Nucleus accumbens (tissue), 56 donors: Measurements from ENCODE around the gene OR2T11.
"Not testable (repeated sequence)": the region's sequence is repeated elsewhere in the genome, so short reads cannot be mapped to it uniquely, and the experiment has no call there.

Experiments
- DNase-seq, 56 donors: peaks; one replicate each; lab custom pipeline; 2025; lab: John Stamatoyannopoulos, UW

The OR2T11 gene, protein sequence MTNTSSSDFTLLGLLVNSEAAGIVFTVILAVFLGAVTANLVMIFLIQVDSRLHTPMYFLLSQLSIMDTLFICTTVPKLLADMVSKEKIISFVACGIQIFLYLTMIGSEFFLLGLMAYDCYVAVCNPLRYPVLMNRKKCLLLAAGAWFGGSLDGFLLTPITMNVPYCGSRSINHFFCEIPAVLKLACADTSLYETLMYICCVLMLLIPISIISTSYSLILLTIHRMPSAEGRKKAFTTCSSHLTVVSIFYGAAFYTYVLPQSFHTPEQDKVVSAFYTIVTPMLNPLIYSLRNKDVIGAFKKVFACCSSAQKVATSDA

DNA sequence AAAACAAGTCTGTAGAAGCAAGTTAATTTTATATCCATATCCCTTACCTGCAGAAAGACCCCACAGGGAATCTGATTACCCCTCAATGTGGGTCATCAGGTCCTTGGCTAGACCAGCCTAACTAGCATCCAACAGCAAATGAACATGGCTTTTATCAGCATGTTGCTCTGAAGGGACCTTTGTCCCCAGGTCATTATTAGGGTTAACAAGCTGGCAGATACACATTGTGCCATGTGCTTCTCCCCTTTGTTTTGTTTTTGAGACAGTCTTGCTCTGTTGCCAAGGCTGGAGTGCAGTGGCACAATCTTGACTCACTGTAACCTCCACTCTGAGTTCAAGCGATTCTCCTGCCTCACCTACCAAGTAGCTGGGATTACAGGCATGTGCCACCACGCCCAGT lies at the start of gene OR2T11:
Gene OR2T11 (minus strand): TSS at position 101 of the 400 bp plus-strand sequence. CDS start 7,963 bp downstream, outside the sequence.
- DNase-seq = not testable (repeated sequence)

DNA sequence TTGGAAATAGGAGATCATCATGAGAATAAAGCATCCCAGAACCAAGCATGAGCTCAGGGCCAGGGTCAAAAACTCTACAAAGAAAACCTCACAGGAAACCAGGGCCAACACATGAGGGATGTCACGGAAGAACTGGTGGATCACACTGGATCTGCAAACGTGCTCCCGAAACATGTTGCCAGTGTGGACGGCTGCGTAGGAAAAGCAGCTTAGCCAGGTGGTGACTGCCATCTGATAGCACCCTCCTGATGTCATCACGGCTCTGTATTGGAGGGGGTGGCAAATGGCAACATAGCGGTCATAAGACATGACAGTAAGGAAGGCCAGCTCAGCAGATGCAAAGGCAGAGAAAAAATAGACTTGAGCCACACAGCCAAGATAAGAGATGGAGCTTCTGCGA lies 46.8 kb upstream of the OR2T11 start:
- no peak for DNase-seq

DNA sequence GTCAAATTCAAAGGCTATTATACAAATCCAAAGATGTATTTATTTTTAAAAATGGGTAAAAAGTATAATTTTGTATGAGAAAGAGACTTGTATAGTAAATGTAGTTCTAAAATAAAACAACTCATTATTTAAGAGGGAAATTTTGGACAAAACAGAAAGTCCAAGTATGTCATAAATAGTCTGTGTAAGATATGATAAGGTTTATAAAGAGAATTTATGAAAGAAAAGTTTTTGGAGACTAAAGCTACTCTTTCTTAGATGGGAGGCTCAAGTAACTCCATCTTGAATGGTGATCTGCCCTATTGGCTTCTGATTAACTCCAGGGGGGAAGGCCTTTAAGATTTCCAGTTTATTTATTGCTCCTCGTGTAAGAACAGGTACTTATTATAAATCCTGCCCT lies 35.1 kb upstream of the OR2T11 start:
- no peak for DNase-seq

DNA sequence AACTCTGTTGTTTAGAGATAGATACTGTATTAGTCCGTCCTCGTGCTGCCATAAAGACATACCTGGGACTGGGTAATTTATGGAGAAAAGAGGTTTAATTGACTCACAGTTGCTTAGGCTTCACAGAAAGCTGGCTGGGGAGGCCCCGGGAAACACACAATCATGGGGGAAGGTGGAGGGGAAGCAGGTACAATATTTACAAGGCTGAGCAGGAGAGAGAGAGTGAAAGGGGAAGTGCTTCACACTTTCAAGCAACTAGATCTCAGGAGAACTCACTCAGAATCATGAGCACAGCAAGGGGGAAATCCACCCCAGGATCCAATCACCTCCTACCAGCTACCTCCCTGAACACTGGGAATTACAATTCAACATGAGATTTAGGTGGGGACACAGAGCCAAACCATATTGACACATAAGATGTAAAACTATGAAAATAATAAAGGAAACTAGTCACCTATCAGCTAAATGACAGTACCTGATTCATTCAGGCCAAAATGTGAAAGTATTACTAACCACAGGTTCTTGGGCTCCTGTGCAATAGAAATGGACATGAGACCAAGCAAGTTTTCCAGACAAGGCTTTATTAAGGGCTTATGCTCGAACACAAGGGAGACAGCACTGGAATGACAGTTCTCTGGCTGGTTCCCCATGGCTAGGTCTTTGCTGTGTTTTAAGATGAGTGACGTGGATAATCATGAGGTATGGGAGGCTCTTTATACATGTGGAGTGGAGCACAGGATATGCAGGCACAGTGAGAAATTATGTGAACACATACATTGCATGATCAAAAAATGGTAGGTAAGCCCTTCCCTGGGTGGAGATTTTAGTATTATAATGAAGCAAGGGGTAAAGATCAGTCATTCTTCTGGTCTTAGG lies 28.8 kb upstream of the OR2T11 start:
- not testable (repeated sequence) for DNase-seq

DNA sequence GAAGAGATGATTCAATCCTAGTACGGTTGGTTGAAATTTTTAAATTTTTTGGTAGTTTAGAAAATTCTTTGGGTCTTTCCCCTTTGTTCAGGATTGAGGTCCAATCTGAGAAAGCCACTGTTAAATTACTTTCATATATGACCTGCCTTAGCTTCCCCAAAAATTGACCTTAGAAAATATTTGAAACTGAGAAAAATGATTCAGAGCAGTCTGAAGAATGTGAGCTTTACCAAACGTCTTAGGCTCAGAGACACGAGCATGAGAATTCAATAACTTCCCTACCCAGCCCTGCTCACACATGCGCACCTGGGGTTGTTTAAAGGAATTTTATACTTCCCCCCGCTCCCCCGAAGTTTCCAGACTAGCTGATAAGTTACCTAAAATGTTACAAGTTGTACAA lies 21.9 kb upstream of the OR2T11 start:
- DNase-seq = not testable (repeated sequence)

DNA sequence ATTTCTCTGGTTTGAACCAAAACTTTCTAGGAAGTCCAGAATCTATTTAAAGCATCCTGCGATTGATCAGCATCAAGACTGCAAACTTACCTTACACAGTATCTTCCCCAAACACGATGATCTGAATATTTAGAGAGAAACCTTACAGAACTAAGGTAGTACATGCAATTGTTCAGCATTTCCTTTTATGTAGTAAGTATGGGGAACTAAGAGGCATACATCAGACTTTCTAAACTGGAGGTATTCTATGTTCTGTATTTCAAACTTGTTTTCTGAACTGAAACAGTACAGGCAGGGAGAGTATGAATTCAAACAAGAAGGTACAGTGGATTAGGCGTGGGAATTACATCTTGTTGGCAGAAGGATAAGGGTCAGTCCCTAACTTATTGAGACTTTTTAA lies 20.5 kb upstream of the OR2T11 start, which contains the start of gene OR2T27:
Gene OR2T27 (minus strand): TSS at position 175 of the 400 bp plus-strand sequence. CDS start 4,644 bp downstream, outside the sequence.
- DNase-seq = not testable (repeated sequence)

DNA sequence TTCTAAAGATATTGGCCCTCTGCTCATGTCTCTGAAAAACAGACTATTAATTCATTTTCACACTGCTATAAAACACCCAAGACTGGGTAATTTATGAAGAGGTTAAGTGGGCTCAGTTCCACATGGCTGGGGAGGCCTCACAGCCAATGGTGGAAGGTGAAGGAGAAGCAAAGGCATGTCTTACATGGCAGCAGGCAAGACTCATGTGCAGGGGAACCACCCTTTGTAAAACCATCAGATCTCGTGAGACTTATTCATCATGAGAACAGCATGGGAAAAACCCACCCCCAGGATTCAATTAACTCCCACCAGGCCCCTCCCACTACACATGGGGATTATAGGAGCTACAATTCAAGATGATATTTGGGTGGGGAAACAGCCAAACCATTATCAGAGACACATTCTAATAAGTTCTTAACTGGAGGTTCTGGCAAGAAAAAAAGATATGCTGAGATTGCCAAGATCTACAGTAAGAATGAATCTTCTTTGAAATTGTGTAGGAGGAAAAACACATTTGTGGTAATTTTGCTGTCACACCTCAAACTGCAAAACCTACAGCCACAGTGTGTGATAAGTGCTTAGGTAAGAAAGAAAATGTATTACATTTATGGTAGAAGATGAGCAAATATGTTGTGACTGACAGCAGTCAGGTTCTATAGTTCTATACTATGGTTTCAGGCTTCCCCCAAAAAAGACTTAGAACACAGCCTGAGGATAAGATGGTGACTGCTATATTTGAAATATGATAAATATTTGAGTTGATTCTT lies 14.1 kb upstream of the OR2T11 start:
- not testable (repeated sequence) for DNase-seq

DNA sequence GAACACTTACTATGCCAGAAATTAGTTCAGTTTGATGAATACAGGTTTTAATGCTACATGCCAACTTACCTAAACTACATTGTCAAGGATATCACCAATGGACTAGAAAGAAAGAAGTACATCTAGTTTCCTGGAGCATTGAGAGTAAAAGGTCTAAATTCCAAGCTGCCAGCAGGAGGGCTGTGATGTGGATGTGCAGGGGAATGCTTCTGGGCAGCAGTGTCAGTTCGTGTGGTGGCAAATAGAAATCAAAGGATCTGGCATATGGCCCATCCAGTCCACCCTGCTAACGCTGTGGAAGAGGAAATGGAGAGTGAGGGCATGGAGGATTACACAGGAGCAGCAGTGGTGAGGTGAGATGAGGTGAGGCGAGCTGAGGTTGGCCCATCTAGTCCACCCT lies 10.3 kb upstream of the OR2T11 start, which contains the start of gene OR2T35:
Gene OR2T35 (minus strand): TSS at position 101 of the 400 bp plus-strand sequence. CDS start 6,020 bp downstream, outside the sequence.
- DNase-seq = not testable (repeated sequence)

DNA sequence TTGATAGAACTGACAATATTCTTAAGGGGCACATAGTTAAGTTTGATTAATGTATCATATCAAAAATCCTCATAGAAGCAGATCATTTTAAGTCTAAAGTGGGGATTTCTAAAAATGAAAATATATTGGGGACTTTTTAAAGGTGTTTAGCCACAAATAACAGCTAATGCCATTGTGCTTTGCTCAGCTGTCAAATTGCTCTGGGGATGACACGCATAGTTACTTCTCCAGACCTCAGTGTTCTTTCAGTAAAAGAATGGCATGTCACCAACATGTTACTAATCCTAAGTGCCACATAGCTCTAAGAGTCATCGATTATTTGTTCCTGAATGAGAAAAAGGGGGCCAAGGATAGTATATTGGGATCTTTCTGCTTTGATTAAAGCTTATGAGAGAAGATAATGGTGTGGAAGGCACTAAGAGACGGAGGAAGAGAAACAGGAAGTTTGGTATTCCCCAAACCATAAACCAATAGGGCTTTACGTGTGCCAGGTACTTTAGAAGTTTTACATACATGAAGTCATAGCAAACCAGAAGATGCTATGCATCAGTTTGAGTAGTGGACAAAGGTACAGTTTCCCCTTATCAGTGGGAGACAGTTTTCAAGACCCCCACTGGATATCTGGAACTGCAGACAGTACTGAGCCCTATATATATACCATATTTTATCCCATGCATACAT lies 8.2 kb upstream of the OR2T11 start:
- DNase-seq = not testable (repeated sequence)

DNA sequence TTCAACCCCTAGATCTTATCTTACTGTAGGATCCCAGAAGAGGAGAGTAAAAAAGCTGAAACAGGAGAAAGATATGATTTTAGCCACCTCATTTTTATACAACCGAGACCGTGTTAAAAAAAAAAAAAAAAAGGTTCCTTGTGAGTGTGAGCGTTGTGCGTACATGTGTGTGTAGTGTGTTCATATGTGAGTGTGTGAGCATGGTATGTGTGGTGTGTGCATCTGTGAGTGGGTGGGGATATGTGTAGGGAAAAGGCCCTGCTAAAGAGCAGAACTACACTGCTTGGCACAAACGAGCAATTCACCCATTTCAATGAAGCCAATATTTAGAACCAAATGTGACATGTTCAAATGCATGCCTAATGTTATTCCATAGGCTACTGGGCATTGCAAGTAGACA lies 6.7 kb upstream of the OR2T11 start:
- DNase-seq = not testable (repeated sequence)

DNA sequence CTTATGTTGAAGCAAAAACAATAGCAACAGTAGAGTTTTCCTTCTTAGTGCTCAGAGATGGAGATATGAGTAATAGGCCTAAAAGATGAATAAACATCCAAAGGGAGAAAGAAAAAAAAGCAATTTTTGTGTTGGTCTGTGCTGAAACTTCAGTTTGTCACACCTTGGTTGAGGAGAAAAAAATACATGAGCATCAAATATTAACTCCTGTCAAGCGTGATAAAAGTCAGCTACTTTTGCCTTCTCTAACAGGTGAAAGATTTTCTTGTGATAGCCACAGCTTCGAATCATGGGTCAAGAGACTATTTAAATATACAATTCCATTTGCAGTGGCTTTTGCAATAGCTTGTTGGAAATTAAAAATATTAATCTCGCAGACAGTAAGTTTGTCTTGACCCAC lies 6.0 kb upstream of the OR2T11 start:
- DNase-seq = not testable (repeated sequence)

DNA sequence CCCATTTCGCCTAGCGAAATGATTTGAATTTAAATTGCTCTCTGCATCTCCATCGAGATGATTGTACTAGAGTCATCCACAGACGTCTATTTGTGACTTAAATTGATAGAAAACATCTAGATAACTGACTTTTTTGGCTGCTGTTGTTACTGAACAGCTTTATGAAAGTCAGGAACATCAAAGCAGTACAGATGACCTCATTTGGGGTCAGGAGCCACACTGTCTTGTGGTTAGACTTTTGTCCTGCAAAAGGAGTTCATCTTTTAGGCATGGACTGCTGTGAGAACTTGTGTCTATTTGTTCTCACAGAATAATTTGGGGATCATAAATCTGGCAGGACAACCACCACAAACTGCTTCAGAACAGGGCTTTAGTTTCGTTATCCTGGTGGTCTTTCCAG lies 4.8 kb upstream of the OR2T11 start:
- DNase-seq = not testable (repeated sequence)

DNA sequence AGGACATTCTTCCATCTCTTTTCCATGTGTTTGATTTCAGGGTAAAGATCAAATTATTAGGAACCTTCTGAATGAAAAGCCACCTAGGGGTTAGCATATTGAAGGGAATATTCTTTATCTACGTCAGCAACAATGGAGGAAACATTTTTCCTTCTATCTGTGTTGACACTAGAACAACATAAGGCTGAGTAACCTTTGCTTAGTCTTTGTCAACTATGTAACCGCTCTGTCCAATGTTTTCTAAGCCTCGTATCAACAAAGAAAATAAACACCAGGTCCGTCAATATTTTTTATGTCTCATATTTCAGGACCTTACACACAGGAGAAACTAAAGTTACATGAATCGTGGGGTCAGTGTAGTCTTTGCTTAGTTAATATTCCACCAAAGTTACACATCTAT lies 1.7 kb upstream of the OR2T11 start:
- not testable (repeated sequence) for DNase-seq

DNA sequence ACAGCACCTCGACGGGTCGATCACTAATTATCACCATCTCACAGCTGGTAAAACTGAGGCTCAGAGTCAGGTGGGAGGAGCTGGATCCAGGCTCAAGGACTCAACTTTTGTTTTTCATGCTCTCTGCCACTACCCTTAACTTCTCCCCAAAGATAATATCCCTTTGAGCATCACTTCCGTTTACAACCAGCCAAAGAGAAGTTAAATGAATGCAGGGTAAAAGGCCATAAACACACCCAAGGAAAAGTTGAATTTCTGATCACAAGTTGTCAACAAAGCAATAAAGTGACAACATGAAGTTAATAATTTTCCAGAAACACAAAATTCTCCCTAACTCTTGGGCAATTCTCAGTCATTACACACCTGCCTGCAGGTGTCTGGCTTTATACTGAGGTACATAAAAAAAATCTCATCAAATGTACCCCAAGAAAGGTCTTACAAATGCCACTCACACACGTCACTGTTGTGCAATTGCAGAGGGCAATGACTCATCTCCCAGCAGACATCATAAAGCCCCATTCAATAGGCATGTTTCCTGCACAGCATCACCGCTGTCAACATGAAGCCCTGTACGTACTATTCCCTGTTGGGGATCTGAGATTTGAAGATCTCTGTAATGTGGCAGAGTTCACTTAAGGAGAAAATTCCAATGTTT lies 3.4 kb downstream of the OR2T11 start:
- no peak for DNase-seq

DNA sequence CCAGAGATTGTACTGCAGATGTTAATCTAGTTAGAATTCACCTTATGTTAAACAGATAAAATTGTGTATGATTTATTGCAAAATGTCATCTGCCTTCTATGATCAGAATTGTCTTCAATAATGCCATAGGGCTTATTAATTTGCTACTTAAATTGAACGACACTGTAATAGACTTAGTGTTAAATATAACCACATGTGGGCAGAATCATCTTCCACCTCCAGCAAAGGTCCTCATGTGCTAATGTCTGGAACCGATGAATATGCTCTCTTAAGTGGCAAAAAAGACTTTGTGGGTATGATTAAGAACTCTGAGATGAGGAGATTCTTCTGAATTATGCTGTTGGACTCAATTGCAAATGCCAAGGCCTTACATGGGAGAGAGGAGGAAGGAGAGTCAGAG lies 4.3 kb downstream of the OR2T11 start:
- no peak for DNase-seq

DNA sequence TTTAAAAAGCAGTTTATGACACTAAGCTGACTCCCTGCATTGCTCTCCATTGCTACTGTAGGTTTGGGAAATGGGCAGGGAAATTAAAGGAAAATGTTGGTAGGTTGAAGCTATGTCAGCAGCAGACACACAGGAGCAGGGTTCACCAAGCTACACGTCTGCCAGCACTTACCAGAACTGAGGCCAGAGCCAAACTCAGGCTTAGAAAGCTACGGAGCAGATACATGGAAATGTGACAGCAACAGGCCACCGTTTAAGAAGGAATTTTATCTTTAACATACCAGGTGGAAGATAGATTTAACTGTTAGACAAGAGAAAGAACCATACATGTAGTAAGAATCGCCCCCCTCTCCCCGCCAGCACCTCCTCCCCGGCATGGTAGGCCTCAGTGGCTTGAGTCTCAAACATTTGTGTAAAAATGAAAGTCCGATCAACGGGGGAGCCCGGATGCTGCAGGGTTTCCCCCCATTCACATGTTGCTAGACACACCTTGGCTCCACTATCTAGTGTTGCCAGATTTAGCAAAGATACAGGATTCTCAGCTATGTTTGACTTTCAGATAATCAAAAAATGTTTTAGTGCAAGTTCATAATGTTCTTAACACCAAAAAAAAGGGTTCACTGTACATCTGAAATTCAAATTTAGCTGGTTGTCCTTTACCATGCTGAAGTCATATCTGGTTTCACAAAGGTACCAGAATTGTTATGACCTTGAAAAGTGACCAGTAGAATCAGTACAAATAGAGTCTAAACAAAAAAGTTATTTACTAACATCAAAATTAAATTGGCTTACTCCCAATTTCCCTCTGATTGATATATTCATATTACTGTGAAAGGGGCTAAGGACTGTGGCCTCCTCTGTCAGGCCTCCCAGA lies 6.7 kb downstream of the OR2T11 start:
- DNase-seq = no peak

DNA sequence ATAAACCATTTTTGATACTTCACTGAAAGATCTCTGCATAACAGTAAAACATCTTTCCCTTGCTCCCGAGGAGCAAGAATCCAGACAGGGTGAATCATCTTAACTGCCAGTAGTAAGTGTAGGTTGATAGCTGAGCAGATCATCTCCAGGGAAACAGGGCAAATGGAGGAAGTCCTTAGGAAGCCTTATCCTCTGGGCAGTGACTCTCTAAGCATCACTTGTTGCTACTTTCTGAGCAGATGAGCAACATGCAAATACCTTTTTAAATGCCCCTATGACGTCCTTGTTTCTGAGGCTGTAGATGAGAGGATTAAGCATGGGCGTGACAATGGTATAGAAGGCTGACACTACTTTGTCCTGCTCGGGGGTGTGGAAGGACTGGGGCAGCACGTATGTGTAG lies 8.9 kb downstream of the OR2T11 start:
- no peak for DNase-seq

DNA sequence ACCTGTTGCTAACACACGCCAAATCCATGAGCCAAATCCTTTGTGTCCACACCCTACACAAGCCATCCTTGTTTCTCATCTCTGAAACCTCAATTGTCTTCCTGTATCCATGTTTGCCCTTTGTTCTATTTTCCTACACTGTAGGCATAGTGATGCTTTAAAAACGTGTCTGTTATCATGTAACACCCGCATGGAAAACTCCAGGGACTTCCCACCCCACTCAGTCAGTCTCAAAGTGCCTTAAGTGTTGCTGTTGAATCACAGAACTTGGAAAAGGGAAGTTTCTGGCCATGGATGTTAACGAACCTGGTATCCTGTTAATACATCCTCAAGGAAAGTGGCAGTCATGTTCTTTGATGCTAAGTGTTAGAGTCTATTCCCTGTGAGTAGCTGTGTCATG lies 9.7 kb downstream of the OR2T11 start:
- DNase-seq = no peak
